GM21786 (cell line): Measurements from ENCODE around the gene FBN3.

Experiments
- ATAC-seq: cut with Tn5 transposase; IDR thresholded peaks from one replicate; pipeline ENCODE4 v1.9.1; 2021; ENCODE audit not compliant: unreplicated experiment

The FBN3 gene

GRCh38 chr19:8148410-8149260, 757 bp downstream of the FBN3 start:
- no peak for ATAC-seq

- ATAC-seq = no peak
Measured at GRCh38 chr19:8148088-8148409, 1.3 kb downstream of the FBN3 start.

DNA sequence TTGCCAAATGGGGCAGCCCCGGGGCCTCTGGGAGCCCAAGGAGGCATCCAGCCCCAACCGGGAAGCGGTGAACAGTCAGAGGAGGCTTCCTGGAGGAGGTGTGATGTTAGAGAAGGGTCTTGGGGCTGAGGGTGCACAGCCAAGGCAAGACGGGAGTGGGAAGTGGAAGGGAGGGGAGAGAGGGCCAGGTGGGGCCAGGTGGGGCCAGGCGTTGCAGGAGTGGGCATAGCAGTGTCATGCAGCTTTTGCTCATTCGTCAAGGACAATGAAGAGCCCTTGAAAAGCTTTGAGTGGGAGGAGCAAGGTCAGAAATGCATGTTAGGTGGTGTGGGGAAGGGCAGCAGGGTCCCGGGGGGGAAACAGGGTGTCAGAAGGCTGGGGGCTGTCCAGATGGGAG, 1.8 kb downstream of the FBN3 start:
- ATAC-seq = no peak

DNA sequence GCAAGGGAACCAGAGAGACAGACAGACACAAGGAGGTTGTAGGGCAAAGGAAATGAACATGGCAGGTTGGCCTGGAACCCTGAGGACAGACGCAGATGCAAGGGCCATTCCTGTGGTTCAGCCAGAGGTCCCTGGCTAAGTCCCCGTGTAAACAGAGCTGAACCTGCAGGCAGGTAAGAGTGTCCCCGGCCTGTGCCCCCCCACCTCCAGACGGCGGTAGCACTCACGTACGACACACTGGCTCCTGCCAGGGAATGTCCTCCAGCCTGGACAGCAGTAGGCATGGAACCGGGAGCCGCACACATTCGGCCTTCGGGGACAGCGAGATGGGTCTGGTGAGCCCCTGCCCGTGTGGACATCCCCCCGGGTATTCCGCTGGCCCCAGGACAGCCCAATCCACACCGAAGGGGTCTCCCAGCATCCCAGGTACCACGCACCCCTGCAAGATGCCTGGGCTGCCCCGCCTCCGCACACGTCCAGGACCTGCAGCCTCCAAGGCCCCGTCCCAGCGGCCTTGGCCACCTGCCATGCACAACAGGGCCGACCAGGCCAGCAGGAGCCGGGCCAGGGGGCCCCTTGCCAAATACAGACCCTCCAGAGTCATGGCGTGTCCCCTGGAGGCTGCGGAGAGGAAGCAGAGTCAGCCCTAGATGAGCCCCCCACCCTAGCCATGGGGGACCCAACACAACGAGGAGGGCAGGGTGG, 2.4 kb downstream of the FBN3 start:
- no peak for ATAC-seq

GRCh38 chr19:8144273-8144995, 5.0 kb downstream of the FBN3 start:
- ATAC-seq = no peak

- no peak for ATAC-seq
Measured at GRCh38 chr19:8143041-8143440, 6.4 kb downstream of the FBN3 start.

GRCh38 chr19:8142513-8142900, 6.9 kb downstream of the FBN3 start:
- no peak for ATAC-seq

DNA sequence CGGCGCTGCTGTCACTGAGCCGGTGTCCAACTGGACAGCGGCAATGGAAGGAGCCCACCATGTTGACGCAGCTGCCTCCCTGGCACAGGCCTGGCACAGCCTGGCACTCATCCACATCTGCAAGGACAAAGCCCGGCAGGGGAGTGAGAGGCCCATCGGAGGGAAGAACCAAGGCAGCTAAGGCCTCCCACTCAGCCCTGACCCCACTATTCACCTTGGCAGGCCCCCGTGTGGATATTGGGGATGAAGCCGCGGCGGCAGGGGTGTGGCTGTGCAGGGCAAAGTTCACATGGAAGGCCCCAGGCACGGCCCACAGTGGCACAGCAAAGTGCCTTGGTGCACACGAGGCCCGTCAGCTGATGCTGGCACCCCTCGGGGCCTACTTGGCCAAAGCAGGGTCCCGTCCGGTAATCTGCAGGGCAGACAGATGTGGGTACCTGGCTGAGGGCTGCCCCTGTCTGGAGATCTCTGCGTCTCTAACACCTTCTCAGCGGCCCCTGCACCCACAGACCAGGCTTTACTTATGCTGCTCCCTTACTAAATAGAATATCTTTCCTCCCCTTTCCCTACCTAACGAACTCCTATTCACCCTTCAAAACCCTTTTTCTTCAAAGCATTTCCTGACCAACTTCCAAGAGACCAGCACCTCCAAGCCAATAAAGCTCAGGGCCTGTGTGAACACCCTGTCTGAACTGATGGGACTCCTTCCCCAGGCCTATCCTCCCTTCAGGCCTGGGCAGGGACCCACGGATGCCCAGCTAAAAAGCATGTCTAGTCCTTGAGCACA, 7.5 kb downstream of the FBN3 start:
- ATAC-seq = no peak

- ATAC-seq = no peak
Measured at GRCh38 chr19:8138201-8138600, 11.2 kb downstream of the FBN3 start.

DNA sequence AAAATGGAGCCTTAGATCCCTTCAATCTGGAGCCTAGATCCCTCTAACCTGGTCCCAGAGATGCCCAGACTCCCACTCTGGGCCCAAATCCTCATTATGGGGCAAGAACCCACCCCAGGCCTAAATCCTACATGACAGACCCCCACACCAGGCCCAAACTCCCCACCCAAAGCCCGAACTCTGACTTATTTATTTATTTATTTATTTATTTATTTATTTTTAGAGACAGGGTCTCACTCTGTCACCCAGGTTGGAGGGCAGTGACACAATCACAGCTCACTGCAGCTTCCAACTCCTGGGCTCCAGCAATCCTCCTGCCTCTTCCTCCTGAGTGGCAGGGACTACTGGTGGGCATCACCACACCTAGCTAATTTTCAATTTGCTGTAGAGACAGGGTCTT, 12.0 kb downstream of the FBN3 start:
- no peak for ATAC-seq

- ATAC-seq = no peak
Measured at GRCh38 chr19:8135946-8136618, 13.3 kb downstream of the FBN3 start.

DNA sequence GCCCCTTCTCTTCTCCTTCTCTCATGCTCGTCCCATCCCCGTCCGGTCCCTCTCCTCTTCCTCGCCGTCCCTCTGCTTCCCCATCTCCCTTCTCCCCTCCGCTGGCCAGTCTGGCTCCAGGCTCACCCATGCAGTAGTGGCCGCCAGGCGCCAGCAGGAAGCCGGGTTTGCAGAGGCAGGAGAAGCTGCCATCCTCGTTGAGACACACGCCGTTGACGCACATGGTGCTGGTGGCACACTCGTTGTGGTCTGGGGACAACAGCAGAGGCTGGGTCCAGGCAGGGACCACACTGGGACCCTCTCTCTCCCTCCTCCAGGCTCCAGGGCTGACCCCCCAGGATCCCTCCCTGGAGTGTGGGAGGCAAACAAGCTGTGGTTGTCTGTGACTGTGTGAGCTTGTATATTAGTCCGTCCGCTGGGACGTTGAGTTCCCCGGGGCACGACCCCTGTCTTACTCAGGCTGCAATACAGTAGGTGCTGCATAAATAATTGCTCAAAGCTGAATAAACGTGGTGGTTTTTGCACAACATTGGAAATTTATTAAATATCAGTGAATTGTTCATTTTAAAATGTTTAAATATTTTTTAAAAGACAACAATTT, 16.4 kb downstream of the FBN3 start:
- no peak for ATAC-seq

- ATAC-seq = no peak
Measured at GRCh38 chr19:8131517-8131916, 17.9 kb downstream of the FBN3 start.

DNA sequence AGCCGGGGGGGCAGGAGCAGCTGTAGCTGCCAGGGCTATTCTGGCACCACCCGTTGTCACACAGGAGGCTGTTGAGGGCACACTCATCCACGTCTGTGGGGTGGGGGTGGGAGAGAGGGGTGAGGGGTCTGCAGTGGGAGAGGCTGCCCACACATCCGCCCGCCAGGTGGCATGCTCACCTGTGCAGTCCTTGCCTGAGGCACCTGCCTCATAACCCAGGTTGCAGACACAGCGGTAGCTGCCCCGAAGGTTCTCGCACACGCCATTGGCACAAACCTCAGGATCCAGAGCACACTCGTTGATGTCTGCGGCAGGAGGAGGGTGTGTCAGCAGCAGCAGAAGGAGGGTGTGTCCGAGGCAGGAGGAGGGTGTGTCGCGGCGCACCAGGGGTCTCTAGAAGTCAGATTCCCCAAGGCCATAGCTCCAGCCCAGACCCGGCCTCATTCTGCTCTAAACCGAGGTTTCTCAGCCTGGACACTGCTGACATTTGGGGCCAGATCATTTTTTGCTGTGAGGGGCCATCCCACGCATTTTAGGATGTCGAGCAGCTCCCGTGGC, 20.3 kb downstream of the FBN3 start:
- no peak for ATAC-seq

- ATAC-seq = no peak
Measured at GRCh38 chr19:8128551-8128950, 20.8 kb downstream of the FBN3 start.

- ATAC-seq = no peak
Measured at GRCh38 chr19:8127311-8127710, 22.1 kb downstream of the FBN3 start.

DNA sequence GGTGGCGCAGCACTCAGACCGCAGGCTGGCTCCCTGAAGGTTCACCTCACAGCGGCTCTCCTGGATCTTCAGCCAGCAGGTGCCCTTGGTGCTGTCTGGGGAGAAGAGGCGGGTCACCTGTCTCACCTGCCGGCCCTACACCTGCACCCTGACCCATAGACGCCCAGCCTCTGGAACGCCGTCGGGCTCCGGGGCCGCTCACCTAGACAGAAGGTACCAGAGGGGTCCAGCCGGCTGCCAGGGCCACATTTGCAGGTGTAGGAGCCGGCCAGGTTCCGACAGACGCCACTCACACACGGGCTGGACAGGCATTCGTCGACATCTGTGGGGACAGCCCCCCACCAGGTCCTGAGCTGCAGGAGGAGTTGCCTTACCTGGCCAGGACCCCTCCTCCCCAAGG, 22.9 kb downstream of the FBN3 start:
- ATAC-seq = no peak

GRCh38 chr19:8126008-8126407, 23.4 kb downstream of the FBN3 start:
- ATAC-seq = no peak

DNA sequence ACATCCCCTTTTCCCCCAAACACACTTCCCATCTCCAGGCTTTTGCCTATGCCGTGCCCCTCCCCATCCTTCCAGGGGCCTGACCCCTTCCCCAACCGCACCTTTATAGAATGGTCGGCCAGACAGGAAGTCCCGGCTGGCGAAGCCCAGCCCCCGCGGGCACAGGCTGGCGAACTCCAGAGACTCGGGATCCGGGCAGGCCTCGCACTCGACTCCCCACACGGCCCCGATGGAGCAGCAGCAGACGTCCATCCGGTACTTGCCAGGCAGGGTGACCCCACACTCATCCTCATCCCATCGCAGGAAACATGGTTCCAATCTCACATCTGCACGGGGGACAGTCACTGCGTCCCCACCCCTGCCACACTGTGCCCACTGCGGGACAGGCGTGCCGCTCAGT, 25.7 kb downstream of the FBN3 start:
- ATAC-seq = no peak
